Skeletal muscle satellite cell (primary cell): ENCODE data around the gene PTPA.
"Not testable (repeated sequence)": the region's sequence is repeated elsewhere in the genome, so short reads cannot be mapped to it uniquely, and the experiment has no call there.

Source experiments
- H3K27me3 ChIP-seq: 2 replicates; pipeline ENCODE4 v1.7.0; 2013; ENCODE audit warnings: low read length; ENCODE audit not compliant: control insufficient read depth, insufficient read depth
- H3K36me3 ChIP-seq: 2 replicates; pipeline ENCODE4 v1.7.0; 2013; ENCODE audit warnings: mild to moderate bottlenecking, control low read depth, low read length; ENCODE audit not compliant: insufficient read depth
- H3K4me1 ChIP-seq: 2 replicates; pipeline ENCODE4 v1.7.0; 2013; ENCODE audit warnings: low read length; ENCODE audit not compliant: control insufficient read depth, insufficient read depth
- H3K4me2 ChIP-seq: 2 replicates; pipeline ENCODE4 v1.7.0; 2013; ENCODE audit warnings: mild to moderate bottlenecking, low read length
- H3K4me3 ChIP-seq: 2 replicates; pipeline ENCODE4 v1.7.0; 2013; ENCODE audit warnings: low read length
- H3K9ac ChIP-seq: 2 replicates; pipeline ENCODE4 v1.7.0; 2013; ENCODE audit warnings: mild to moderate bottlenecking, low read depth, low read length, moderate library complexity
- H3K9me3 ChIP-seq: replicated peaks from 2 replicates; pipeline ENCODE4 v1.7.0; 2013; ENCODE audit warnings: mild to moderate bottlenecking, control low read depth, low read length

Gene PTPA

DNA sequence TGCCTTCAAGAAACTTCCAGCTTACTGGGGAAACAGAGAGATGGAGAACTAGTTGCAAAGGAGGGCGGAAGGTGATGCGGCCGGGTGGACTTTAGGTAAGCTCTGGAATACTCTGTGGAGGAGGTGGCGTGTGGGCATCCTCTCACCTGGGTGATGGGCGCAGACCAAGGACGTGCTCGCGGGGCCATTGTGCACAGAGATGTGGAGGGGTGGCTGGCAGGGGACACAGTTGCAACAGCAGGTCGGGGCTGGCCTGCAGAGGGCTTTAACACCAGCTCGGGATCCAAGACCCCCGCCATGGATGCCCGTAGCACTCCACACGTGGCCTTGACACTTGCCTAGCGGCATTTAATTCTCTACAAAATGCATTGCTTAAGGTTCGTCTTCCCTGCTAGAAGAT is 40.3 kb downstream of the PTPA start:
- no peaks in the 10 kb centered on the region for H3K9me3 ChIP-seq
- H3K27me3 ChIP-seq = no peaks in the 10 kb centered on the region
- H3K36me3 ChIP-seq = peaks cover 16% of the 10 kb centered on the region
- H3K4me3 ChIP-seq = no peak overlapping the region
- no peak overlapping the region for H3K4me2 ChIP-seq
- no peak overlapping the region for H3K9ac ChIP-seq
- H3K4me1 ChIP-seq = peaks cover 7% of the 10 kb centered on the region

DNA sequence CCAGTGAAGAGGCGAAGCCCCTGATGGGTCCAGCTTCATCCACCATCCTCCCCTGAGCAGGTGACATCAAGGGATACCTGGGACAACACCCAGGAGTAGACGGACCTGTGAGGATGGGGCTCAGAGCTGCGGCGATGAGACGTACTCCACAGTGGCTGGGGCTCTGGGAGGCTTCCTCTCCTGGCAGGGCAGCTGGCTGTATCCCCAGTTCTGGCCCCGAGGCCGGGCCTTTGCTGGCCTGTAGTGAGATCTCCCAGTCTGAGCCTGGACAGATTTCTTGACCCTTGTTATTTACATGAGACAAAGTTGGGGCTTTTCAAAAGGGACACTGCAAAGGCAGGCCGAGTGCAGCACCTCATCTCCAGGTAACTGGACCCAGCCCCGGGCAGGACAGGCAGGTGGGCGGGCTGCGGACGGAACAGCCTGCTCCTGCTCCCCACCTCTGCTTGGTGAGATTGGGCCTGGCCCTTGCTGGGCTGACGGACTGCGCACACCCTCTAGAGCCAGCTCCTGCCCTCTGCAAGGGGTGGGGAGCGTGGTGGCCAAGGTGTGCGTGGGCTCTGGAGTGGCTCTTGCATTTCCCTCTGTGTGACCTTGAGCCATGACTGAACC is 43.8 kb downstream of the PTPA start:
- Histone ChIP-seq H3K27me3 (no peaks in the 10 kb centered on the region), H3K9me3 (no peaks in the 10 kb centered on the region), H3K4me3 (no peak overlapping the region), H3K4me1 (no peaks in the 10 kb centered on the region), H3K36me3 (no peaks in the 10 kb centered on the region), H3K9ac (no peak overlapping the region), H3K4me2 (no peak overlapping the region)

DNA sequence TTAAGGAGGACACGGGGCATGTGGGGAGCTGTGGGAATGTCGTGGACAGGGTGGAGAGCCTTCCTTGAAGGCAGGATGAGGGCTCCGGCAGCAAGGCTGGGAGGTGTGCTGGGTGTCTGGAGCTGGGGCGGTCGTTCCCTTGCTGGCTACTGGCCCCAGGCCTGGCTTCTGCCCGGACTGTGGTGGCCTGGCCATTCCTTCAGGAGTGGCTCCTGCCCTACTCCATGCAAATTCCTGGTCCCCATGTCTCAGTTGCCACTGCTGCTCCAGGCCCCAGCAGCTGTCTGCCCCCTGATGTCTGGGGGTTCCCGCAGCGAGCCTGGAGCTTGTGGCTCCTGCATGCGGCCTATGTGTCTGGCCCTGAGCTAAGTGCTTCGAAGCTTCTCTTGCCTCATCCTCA is 44.9 kb downstream of the PTPA start:
- H3K36me3 ChIP-seq = no peaks in the 10 kb centered on the region
- no peak overlapping the region for H3K4me3 ChIP-seq

GRCh38 chr9:129160712-129161533 is 49.7 kb downstream of the PTPA start:
- no peaks in the 10 kb centered on the region for H3K9me3 ChIP-seq
- H3K27me3 ChIP-seq = no peaks in the 10 kb centered on the region
- H3K4me1 ChIP-seq = peaks cover 11% of the 10 kb centered on the region
- H3K36me3 ChIP-seq = no peaks in the 10 kb centered on the region
- H3K4me2 ChIP-seq = no peak overlapping the region
- no peak overlapping the region for H3K9ac ChIP-seq
- H3K4me3 ChIP-seq = no peak overlapping the region

More for the DNA sequence above, 44.9 kb downstream of the PTPA start:
- Histone ChIP-seq H3K4me1 (no peaks in the 10 kb centered on the region), H3K27me3 (no peaks in the 10 kb centered on the region), H3K9me3 (no peaks in the 10 kb centered on the region), H3K4me2 (no peak overlapping the region), H3K9ac (no peak overlapping the region)

GRCh38 chr9:129161534-129161837 is 50.3 kb downstream of the PTPA start:
- no peak overlapping the region for H3K4me3 ChIP-seq
- H3K27me3 ChIP-seq = no peaks in the 10 kb centered on the region

DNA sequence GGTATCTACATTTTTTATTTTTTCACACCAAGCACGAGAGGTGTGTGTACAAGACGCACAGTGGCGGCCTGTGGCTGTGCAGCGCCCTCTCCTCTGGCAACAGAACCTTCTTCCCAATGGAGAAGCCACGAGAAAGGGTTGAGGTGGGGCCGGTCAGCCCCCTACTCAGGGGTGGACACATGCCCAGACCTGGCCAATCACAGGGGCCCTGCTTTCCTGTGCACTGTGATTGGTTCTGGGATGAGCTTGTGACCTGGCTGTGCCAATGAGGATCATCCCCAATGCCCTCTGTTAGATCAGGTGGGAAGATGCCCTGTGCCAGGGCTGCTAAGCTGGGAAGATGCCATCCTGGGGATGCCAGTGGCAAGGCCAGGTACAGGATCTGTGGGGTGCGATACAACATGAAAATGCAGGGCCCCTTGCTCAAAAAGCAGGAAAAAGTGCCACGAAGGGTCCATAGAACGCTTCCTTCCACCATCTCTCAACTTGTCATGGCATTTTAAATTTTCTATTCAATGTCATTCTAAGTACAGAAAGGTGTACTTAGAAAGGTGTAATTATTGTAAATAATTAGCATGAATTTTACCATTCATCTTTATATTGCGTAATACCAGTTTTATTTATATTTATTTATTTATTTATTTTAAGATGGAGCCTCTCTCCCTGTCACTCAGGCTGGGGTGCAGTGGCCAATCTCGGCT is 51.4 kb downstream of the PTPA start:
- H3K4me1 ChIP-seq = peaks cover 23% of the 10 kb centered on the region
- H3K4me3 ChIP-seq = no peak overlapping the region
- H3K9me3 ChIP-seq = no peaks in the 10 kb centered on the region
- H3K9ac ChIP-seq = no peak overlapping the region
- no peak overlapping the region for H3K4me2 ChIP-seq
- no peaks in the 10 kb centered on the region for H3K27me3 ChIP-seq
- no peaks in the 10 kb centered on the region for H3K36me3 ChIP-seq

More at GRCh38 chr9:129161534-129161837, 50.3 kb downstream of the PTPA start:
- no peak overlapping the region for H3K4me2 ChIP-seq
- no peak overlapping the region for H3K9ac ChIP-seq
- H3K4me1 ChIP-seq = peaks cover 11% of the 10 kb centered on the region
- no peaks in the 10 kb centered on the region for H3K36me3 ChIP-seq
- H3K9me3 ChIP-seq = no peaks in the 10 kb centered on the region

GRCh38 chr9:129163198-129163670 is 52.0 kb downstream of the PTPA start:
- not testable (repeated sequence) for H3K9ac ChIP-seq, H3K4me2 ChIP-seq, H3K36me3 ChIP-seq, H3K4me3 ChIP-seq, H3K9me3 ChIP-seq, H3K27me3 ChIP-seq
- peaks cover 29% of the 10 kb centered on the region for H3K4me1 ChIP-seq

DNA sequence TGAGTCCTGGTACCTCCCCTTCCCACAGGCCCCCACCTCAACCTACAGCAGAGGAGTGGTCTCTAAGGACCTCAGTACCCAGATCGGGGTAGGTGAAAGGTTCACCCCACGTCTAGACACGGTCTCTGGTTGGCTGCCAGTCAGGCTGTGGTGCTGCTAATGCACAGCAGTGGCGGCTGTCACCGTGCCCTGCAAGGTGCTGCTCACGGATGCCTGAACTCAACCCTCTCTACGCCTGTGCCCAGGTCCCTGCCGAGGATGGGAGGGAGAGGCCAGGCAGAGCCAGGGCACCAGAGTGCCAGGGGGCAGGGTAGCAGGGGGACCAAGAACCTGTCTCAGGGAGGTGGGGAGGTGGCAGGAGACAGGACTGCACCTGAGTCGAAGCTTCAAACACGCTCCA is 52.5 kb downstream of the PTPA start:
- Histone ChIP-seq H3K4me2 (no peak overlapping the region), H3K4me1 (peaks cover 34% of the 10 kb centered on the region), H3K36me3 (no peaks in the 10 kb centered on the region), H3K4me3 (no peak overlapping the region), H3K9ac (no peak overlapping the region), H3K27me3 (no peaks in the 10 kb centered on the region), H3K9me3 (no peaks in the 10 kb centered on the region)

GRCh38 chr9:129164246-129164930 is 53.2 kb downstream of the PTPA start:
- H3K36me3 ChIP-seq = no peaks in the 10 kb centered on the region
- H3K9me3 ChIP-seq = no peaks in the 10 kb centered on the region
- H3K27me3 ChIP-seq = no peaks in the 10 kb centered on the region
- peaks cover 35% of the 10 kb centered on the region for H3K4me1 ChIP-seq
- no peak overlapping the region for H3K4me2 ChIP-seq
- H3K9ac ChIP-seq = no peak overlapping the region
- H3K4me3 ChIP-seq = no peak overlapping the region

DNA sequence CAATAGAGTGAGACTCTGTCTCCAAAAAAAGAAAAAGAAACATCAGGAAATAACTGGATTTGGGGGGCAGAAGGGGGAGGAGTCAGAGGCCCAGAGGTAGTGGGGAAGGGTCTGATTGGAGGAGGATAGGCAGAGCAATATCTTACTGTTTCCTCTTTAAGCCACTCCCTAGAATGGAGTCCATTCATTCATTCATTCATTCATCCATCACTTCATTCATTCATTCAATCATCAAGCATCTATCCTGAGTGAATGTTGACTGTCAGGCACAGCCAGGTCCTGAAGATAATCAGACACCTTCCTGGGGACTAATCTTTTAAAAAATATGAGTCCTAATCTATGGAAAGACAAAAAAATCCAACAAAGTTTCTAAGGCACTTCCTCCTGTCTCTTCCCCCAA is 54.0 kb downstream of the PTPA start:
- no peak overlapping the region for H3K4me3 ChIP-seq
- H3K4me1 ChIP-seq = peaks cover 39% of the 10 kb centered on the region
- H3K36me3 ChIP-seq = no peaks in the 10 kb centered on the region
- no peaks in the 10 kb centered on the region for H3K27me3 ChIP-seq
- no peak overlapping the region for H3K9ac ChIP-seq
- no peak overlapping the region for H3K4me2 ChIP-seq
- no peaks in the 10 kb centered on the region for H3K9me3 ChIP-seq
